HG03378 (cell line): ENCODE data around the gene TREX2.

Experiments
- ATAC-seq: cut with Tn5 transposase; IDR thresholded peaks from one replicate; pipeline ENCODE4 v1.9.1; 2021; ENCODE audit warnings: mild to moderate bottlenecking, moderate library complexity; ENCODE audit not compliant: unreplicated experiment

Gene TREX2

GRCh38 chrX:153445856-153446635, at the start of gene TREX2:
Gene TREX2 (minus strand): TSS chrX:153446056. CDS start chrX:153445430, 626 bp downstream.
- no peak for ATAC-seq

GRCh38 chrX:153495362-153495751, 49.5 kb upstream of the TREX2 start:
- ATAC-seq = no peak

GRCh38 chrX:153494541-153495361, 48.9 kb upstream of the TREX2 start, which contains the start of gene BGN:
Gene BGN (plus strand): TSS chrX:153494980. CDS start chrX:153504632, 9,652 bp downstream.
- no peak for ATAC-seq

GRCh38 chrX:153494061-153494460, 48.2 kb upstream of the TREX2 start:
- ATAC-seq = no peak

- ATAC-seq = no peak
Measured at GRCh38 chrX:153493085-153493484, 47.2 kb upstream of the TREX2 start.

GRCh38 chrX:153492543-153492942, 46.7 kb upstream of the TREX2 start:
- no peak for ATAC-seq

GRCh38 chrX:153491918-153492317, 46.1 kb upstream of the TREX2 start:
- no peak for ATAC-seq

GRCh38 chrX:153491351-153491914, 45.6 kb upstream of the TREX2 start:
- no peak for ATAC-seq

GRCh38 chrX:153490217-153490930, 44.5 kb upstream of the TREX2 start:
- no peak for ATAC-seq

- no peak for ATAC-seq
Measured at GRCh38 chrX:153488231-153488914, 42.5 kb upstream of the TREX2 start.

- ATAC-seq = no peak
Measured at GRCh38 chrX:153487590-153488071, 41.8 kb upstream of the TREX2 start.

- no peak for ATAC-seq
Measured at GRCh38 chrX:153486171-153486570, 40.3 kb upstream of the TREX2 start.

GRCh38 chrX:153485396-153486080, 39.7 kb upstream of the TREX2 start:
- no peak for ATAC-seq

- no peak for ATAC-seq
Measured at GRCh38 chrX:153482376-153483015, 36.6 kb upstream of the TREX2 start.

GRCh38 chrX:153481043-153481442, 35.2 kb upstream of the TREX2 start:
- ATAC-seq = no peak

GRCh38 chrX:153478746-153479145, 32.9 kb upstream of the TREX2 start:
- ATAC-seq = no peak

- ATAC-seq = no peak
Measured at GRCh38 chrX:153477901-153478300, 32.0 kb upstream of the TREX2 start.

- no peak for ATAC-seq
Measured at GRCh38 chrX:153477364-153477857, 31.6 kb upstream of the TREX2 start.
